ENCODE results near the gene SNU13.
"Not testable (repeated sequence)": the region's sequence is repeated elsewhere in the genome, so short reads cannot be mapped to it uniquely, and the experiment has no call there.

SNU13 gene

GRCh38 chr22:41688365-41689211 lies at the start of gene SNU13:
SNU13 (minus strand) TSS chr22:41688867; CDS start chr22:41688796, 71 bp downstream.
- DNase-seq (ENCODE audit: low spot score): peak; percentile 93

- DNase-seq (ENCODE audit: low spot score): not testable (repeated sequence)
Measured at GRCh38 chr22:41733241-41733640, 44.6 kb upstream of the SNU13 start.

- no peak for DNase-seq (ENCODE audit: low spot score)
Measured at GRCh38 chr22:41732096-41732772, 43.6 kb upstream of the SNU13 start.

GRCh38 chr22:41731609-41732008 lies 42.9 kb upstream of the SNU13 start:
- no peak for DNase-seq (ENCODE audit: low spot score)

GRCh38 chr22:41725510-41726110 lies 36.9 kb upstream of the SNU13 start:
- no peak for DNase-seq (ENCODE audit: low spot score)

- no peak for DNase-seq (ENCODE audit: low spot score)
Measured at GRCh38 chr22:41722496-41722895, 33.8 kb upstream of the SNU13 start.

GRCh38 chr22:41713004-41713403 lies 24.3 kb upstream of the SNU13 start:
- no peak for DNase-seq (ENCODE audit: low spot score)

- DNase-seq (ENCODE audit: low spot score): no peak
Measured at GRCh38 chr22:41709341-41709740, 20.7 kb upstream of the SNU13 start.

- no peak for DNase-seq (ENCODE audit: low spot score)
Measured at GRCh38 chr22:41702763-41703162, 14.1 kb upstream of the SNU13 start.

GRCh38 chr22:41700108-41700364 lies 11.4 kb upstream of the SNU13 start:
- DNase-seq (ENCODE audit: low spot score): no peak

GRCh38 chr22:41699264-41700107 lies 10.8 kb upstream of the SNU13 start, which contains the start of gene MEI1:
MEI1 (plus strand) TSS chr22:41699503; CDS start chr22:41699539, 36 bp downstream.
- peak; percentile 97 for DNase-seq (ENCODE audit: low spot score)

- DNase-seq (ENCODE audit: low spot score): peak; percentile 89
Measured at GRCh38 chr22:41697126-41697775, 8.6 kb upstream of the SNU13 start.

- DNase-seq (ENCODE audit: low spot score): no peak
Measured at GRCh38 chr22:41696703-41697102, 8.0 kb upstream of the SNU13 start.

- no peak for DNase-seq (ENCODE audit: low spot score)
Measured at GRCh38 chr22:41695211-41695610, 6.5 kb upstream of the SNU13 start.

- DNase-seq (ENCODE audit: low spot score): no peak
Measured at GRCh38 chr22:41690476-41690875, 1.8 kb upstream of the SNU13 start.

- peak; percentile 45 for DNase-seq (ENCODE audit: low spot score)
Measured at GRCh38 chr22:41687901-41688364, 734 bp downstream of the SNU13 start.

GRCh38 chr22:41686890-41687289 lies 1.8 kb downstream of the SNU13 start:
- DNase-seq (ENCODE audit: low spot score): not testable (repeated sequence)

- DNase-seq (ENCODE audit: low spot score): no peak
Measured at GRCh38 chr22:41684194-41684593, 4.5 kb downstream of the SNU13 start.

GRCh38 chr22:41683616-41684015 lies 5.1 kb downstream of the SNU13 start:
- DNase-seq (ENCODE audit: low spot score): peak; percentile 32

GRCh38 chr22:41683052-41683451 lies 5.6 kb downstream of the SNU13 start:
- no peak for DNase-seq (ENCODE audit: low spot score)

- peak; percentile 79 for DNase-seq (ENCODE audit: low spot score)
Measured at GRCh38 chr22:41682033-41682807, 6.4 kb downstream of the SNU13 start.
